DOHH2 (cell line): ENCODE measurements around the gene TMEM164.

ENCODE experiments used
- H3F3A ChIP-seq: fragments of 200-600 bp; sonication (generic), shearing (Covaris generic); 2 replicates; pipeline ENCODE4 v1.6.0; 2016; ENCODE audit warnings: antibody characterized with exemption, mild to moderate bottlenecking; ENCODE audit not compliant: control insufficient read depth, insufficient read depth
- H3K27ac ChIP-seq: fragments of 200-600 bp; sonication (generic); 2 replicates; pipeline ENCODE4 v1.5.1; 2014; ENCODE audit warnings: low read depth, mild to moderate bottlenecking, low read length, moderate library complexity
- H3K27me3 ChIP-seq: fragments of 200-600 bp; sonication (generic); 2 replicates; pipeline ENCODE4 v1.6.1; 2014; ENCODE audit warnings: mild to moderate bottlenecking, low read length, mixed read lengths; ENCODE audit not compliant: control insufficient read depth
- H3K36me3 ChIP-seq: fragments of 200-600 bp; sonication (generic); 2 replicates; pipeline ENCODE4 v1.6.1; 2014; ENCODE audit warnings: mild to moderate bottlenecking, low read length, moderate library complexity, mixed read lengths; ENCODE audit not compliant: control insufficient read depth
- H3K4me1 ChIP-seq: fragments of 200-600 bp; sonication (generic); 2 replicates; pipeline ENCODE4 v1.6.1; 2014; ENCODE audit warnings: mild to moderate bottlenecking, low read length, mixed read lengths; ENCODE audit not compliant: control insufficient read depth
- H3K4me2 ChIP-seq: fragments of 200-600 bp; sonication (generic); 2 replicates; pipeline ENCODE4 v1.6.0; 2014; ENCODE audit warnings: mild to moderate bottlenecking, low read length, moderate library complexity
- H3K4me3 ChIP-seq: fragments of 200-600 bp; sonication (generic); 2 replicates; pipeline ENCODE4 v1.5.1; 2014; ENCODE audit warnings: mild to moderate bottlenecking, low read length, mixed read lengths
- H3K79me2 ChIP-seq: fragments of 200-600 bp; sonication (generic); 2 replicates; pipeline ENCODE4 v1.6.1; 2014; ENCODE audit warnings: mild to moderate bottlenecking, low read length, mixed read lengths; ENCODE audit not compliant: control insufficient read depth
- H3K9me2 ChIP-seq: fragments of 200-600 bp; sonication (generic); replicated peaks from 2 replicates; pipeline ENCODE4 v1.6.1; 2014; ENCODE audit warnings: mild to moderate bottlenecking, low read length, mixed read lengths; ENCODE audit not compliant: control insufficient read depth
- H3K9me3 ChIP-seq: fragments of 200-600 bp; sonication (generic); 2 replicates; pipeline ENCODE4 v1.6.1; 2014; ENCODE audit warnings: antibody characterized with exemption, low read length, mixed read lengths; ENCODE audit not compliant: control insufficient read depth, insufficient read depth
- H4K20me1 ChIP-seq: fragments of 200-600 bp; sonication (generic); 2 replicates; pipeline ENCODE4 v1.6.0; 2014; ENCODE audit warnings: low read depth, mild to moderate bottlenecking, antibody characterized with exemption, low read length, moderate library complexity; ENCODE audit not compliant: control insufficient read depth, insufficient read depth
- CTCF ChIP-seq: fragments of 200-600 bp; sonication (generic); IDR thresholded peaks from one replicate; pipeline ENCODE4 v1.5.1; 2014; ENCODE audit warnings: antibody characterized with exemption, mild to moderate bottlenecking, low read depth, low read length; ENCODE audit not compliant: poor library complexity, severe bottlenecking
- EZH2phosphoT487 ChIP-seq: fragments of 200-600 bp; sonication (generic); IDR thresholded peaks from 2 replicates; pipeline ENCODE4 v1.6.1; 2017; ENCODE audit warnings: borderline replicate concordance, mild to moderate bottlenecking, antibody characterized with exemption, low read length, moderate library complexity, mixed read lengths

The TMEM164 gene

GRCh38 chrX:110050386-110050785, 47.5 kb downstream of the TMEM164 start:
- no peak for TF ChIP-seq CTCF
- Histone ChIP-seq H3K4me2 (no peak overlapping the region), H4K20me1 (no peaks in the 10 kb centered on the region), H3K4me3 (no peak overlapping the region), H3F3A (no peaks in the 10 kb centered on the region), H3K27me3 (no peaks in the 10 kb centered on the region), H3K27ac (no peak overlapping the region), H3K36me3 (no peaks in the 10 kb centered on the region), H3K4me1 (no peaks in the 10 kb centered on the region), H3K9me3 (no peaks in the 10 kb centered on the region), H3K79me2 (no peaks in the 10 kb centered on the region), H3K9me2 (no peaks in the 10 kb centered on the region)

GRCh38 chrX:110050901-110051300, 48.0 kb downstream of the TMEM164 start:
- Histone ChIP-seq H3K4me1 (no peaks in the 10 kb centered on the region), H3K4me3 (no peak overlapping the region), H3K4me2 (no peak overlapping the region), H3K27ac (no peak overlapping the region), H3K79me2 (no peaks in the 10 kb centered on the region), H3K9me3 (no peaks in the 10 kb centered on the region), H3K36me3 (no peaks in the 10 kb centered on the region), H4K20me1 (no peaks in the 10 kb centered on the region), H3F3A (no peaks in the 10 kb centered on the region), H3K9me2 (no peaks in the 10 kb centered on the region), H3K27me3 (no peaks in the 10 kb centered on the region)
- TF ChIP-seq CTCF (no peak), EZH2phosphoT487 (no peak)

- Histone ChIP-seq H3K36me3 (no peaks in the 10 kb centered on the region), H3K9me2 (no peaks in the 10 kb centered on the region), H3F3A (no peaks in the 10 kb centered on the region), H4K20me1 (no peaks in the 10 kb centered on the region), H3K27ac (no peak overlapping the region), H3K9me3 (no peaks in the 10 kb centered on the region), H3K4me1 (no peaks in the 10 kb centered on the region), H3K27me3 (no peaks in the 10 kb centered on the region), H3K4me3 (no peak overlapping the region), H3K4me2 (no peak overlapping the region), H3K79me2 (no peaks in the 10 kb centered on the region)
- TF ChIP-seq CTCF (no peak), EZH2phosphoT487 (no peak)
Measured at GRCh38 chrX:110051559-110051958, 48.6 kb downstream of the TMEM164 start.

GRCh38 chrX:110052303-110052702, 49.4 kb downstream of the TMEM164 start:
- Histone ChIP-seq H3K4me1 (no peaks in the 10 kb centered on the region), H3K9me3 (no peaks in the 10 kb centered on the region), H3K4me3 (no peak overlapping the region), H3K9me2 (no peaks in the 10 kb centered on the region), H3F3A (no peaks in the 10 kb centered on the region), H3K4me2 (no peak overlapping the region), H3K27ac (no peak overlapping the region), H3K79me2 (no peaks in the 10 kb centered on the region), H4K20me1 (no peaks in the 10 kb centered on the region), H3K27me3 (no peaks in the 10 kb centered on the region), H3K36me3 (no peaks in the 10 kb centered on the region)
- no peak for TF ChIP-seq CTCF
- TF ChIP-seq EZH2phosphoT487: no peak
